Neural cell (in vitro differentiated cells): ENCODE measurements around the gene CCDC9. TPM values are rescaled to one million over a fixed set of nuclear protein-coding genes. Genes with fewer than 3 reads are reported as not detected.

ENCODE experiments used
- H2AFZ ChIP-seq: fragments of 200-600, 300-800 bp; sonication (generic), shearing (Covaris generic); 2 replicates; pipeline ENCODE4 v1.6.0; 2014; ENCODE audit warnings: low read depth, mild to moderate bottlenecking, antibody characterized with exemption, low read length, moderate library complexity
- H3F3A ChIP-seq: fragments of 200-600 bp; shearing (Covaris generic); 2 replicates; pipeline ENCODE4 v1.6.1; 2016; ENCODE audit warnings: mild to moderate bottlenecking, moderate library complexity, mixed read lengths, antibody characterized with exemption, low read length; ENCODE audit not compliant: insufficient read depth, poor library complexity, severe bottlenecking
- H3K27ac ChIP-seq: fragments of 200-600, 300-800 bp; sonication (generic), shearing (Covaris generic); 2 replicates; pipeline ENCODE4 v1.5.1; 2014; ENCODE audit warnings: mild to moderate bottlenecking, low read length, moderate library complexity
- H3K27me3 ChIP-seq: fragments of 300-800, 200-600 bp; sonication (generic), shearing (Covaris generic); 2 replicates; pipeline ENCODE4 v1.6.0; 2014; ENCODE audit warnings: mild to moderate bottlenecking, low read depth, low read length, moderate library complexity; ENCODE audit not compliant: insufficient read depth
- H3K36me3 ChIP-seq: fragments of 300-800, 200-600 bp; sonication (generic), shearing (Covaris generic); 2 replicates; pipeline ENCODE4 v1.5.1; 2014; ENCODE audit warnings: mild to moderate bottlenecking, antibody characterized with exemption, low read length, moderate library complexity; ENCODE audit not compliant: insufficient read depth
- H3K4me2 ChIP-seq: fragments of 300-800, 200-600 bp; sonication (generic), shearing (Covaris generic); 2 replicates; pipeline ENCODE4 v1.6.0; 2014; ENCODE audit warnings: mild to moderate bottlenecking, low read length
- H3K4me3 ChIP-seq: fragments of 300-800, 200-600 bp; sonication (generic), shearing (Covaris generic); 2 replicates; pipeline ENCODE4 v1.5.1; 2014; ENCODE audit warnings: mild to moderate bottlenecking, low read length, moderate library complexity
- H3K79me2 ChIP-seq: fragments of 200-600 bp; shearing (Covaris generic); replicated peaks from 2 replicates; pipeline ENCODE4 v1.6.0; 2014; ENCODE audit warnings: mild to moderate bottlenecking, low read length, moderate library complexity; ENCODE audit not compliant: insufficient read depth
- H3K9ac ChIP-seq: fragments of 300-800, 200-600 bp; sonication (generic), shearing (Covaris generic); 2 replicates; pipeline ENCODE4 v1.6.1; 2016; ENCODE audit warnings: mild to moderate bottlenecking, low read length, mixed read lengths
- H3K9me2 ChIP-seq: fragments of 200-600 bp; shearing (Covaris generic); 2 replicates; pipeline ENCODE4 v1.6.1; 2016; ENCODE audit warnings: mild to moderate bottlenecking, low read length, mixed read lengths; ENCODE audit not compliant: insufficient read depth
- H3K9me3 ChIP-seq: fragments of 200-600, 300-800 bp; sonication (generic), shearing (Covaris generic); 2 replicates; pipeline ENCODE4 v1.6.1; 2016; ENCODE audit warnings: mild to moderate bottlenecking, mixed run types, low read length, moderate library complexity, mixed read lengths
- H4K20me1 ChIP-seq: fragments of 200-600 bp; shearing (Covaris generic); 2 replicates; pipeline ENCODE4 v1.6.1; 2016; ENCODE audit warnings: mild to moderate bottlenecking, mixed run types; ENCODE audit not compliant: insufficient read depth
- EP300 ChIP-seq: fragments of 450-650 bp; conservative IDR thresholded peaks from 2 replicates; pipeline ENCODE4 v1.6.1; 2014; ENCODE audit warnings: antibody characterized with exemption, mild to moderate bottlenecking, moderate library complexity; ENCODE audit not compliant: poor library complexity, severe bottlenecking
- EZH2 ChIP-seq: fragments of 200-600, 300-800 bp; shearing (Covaris generic), sonication (generic); IDR thresholded peaks from 2 replicates; pipeline ENCODE4 v1.6.1; 2014; ENCODE audit warnings: antibody characterized with exemption, low read length, borderline replicate concordance, mild to moderate bottlenecking; ENCODE audit not compliant: insufficient read depth, poor library complexity, severe bottlenecking
- MXI1 ChIP-seq: fragments of 450-650 bp; conservative IDR thresholded peaks from 2 replicates; pipeline ENCODE4 v1.6.1; 2014; ENCODE audit warnings: antibody characterized with exemption, mild to moderate bottlenecking; ENCODE audit not compliant: poor library complexity, severe bottlenecking
- POLR2AphosphoS5 ChIP-seq: IDR thresholded peaks from 2 replicates; pipeline ENCODE4 v1.6.1; 2012
- RAD21 ChIP-seq: fragments of 450-650 bp; conservative IDR thresholded peaks from 2 replicates; pipeline ENCODE4 v1.6.1; 2014; ENCODE audit warnings: antibody characterized with exemption, mild to moderate bottlenecking, moderate library complexity
- SMC3 ChIP-seq: fragments of 450-650 bp; conservative IDR thresholded peaks from 2 replicates; pipeline ENCODE4 v1.6.1; 2014; ENCODE audit warnings: antibody characterized with exemption, mild to moderate bottlenecking, moderate library complexity; ENCODE audit not compliant: poor library complexity
- TAF1 ChIP-seq: IDR thresholded peaks from 2 replicates; pipeline ENCODE4 v1.6.1; 2012; ENCODE audit warnings: low read depth
- polyA plus RNA-seq: library from polyadenylated mRNA; depleted of rRNA; stranded (reverse); fragments of >200 nt; gene quantifications from 2 replicates; pipeline ENCODE4 v1.2.3, GENCODE V29; 2014
- TF ChIP-seq, protein P1 (sequence below): IDR thresholded peaks from 2 replicates; pipeline ENCODE4 v1.6.1; 2012; ENCODE audit warnings: borderline replicate concordance
- TF ChIP-seq, protein P2 (sequence below): fragments of 450-650 bp; IDR thresholded peaks from 2 replicates; pipeline ENCODE4 v1.5.1; 2014; ENCODE audit warnings: antibody characterized with exemption, mild to moderate bottlenecking, moderate library complexity; ENCODE audit not compliant: poor library complexity, severe bottlenecking

The CCDC9 gene
- polyA plus RNA-seq, 1 donor from 2014 or later: 2.1 TPM

DNA sequence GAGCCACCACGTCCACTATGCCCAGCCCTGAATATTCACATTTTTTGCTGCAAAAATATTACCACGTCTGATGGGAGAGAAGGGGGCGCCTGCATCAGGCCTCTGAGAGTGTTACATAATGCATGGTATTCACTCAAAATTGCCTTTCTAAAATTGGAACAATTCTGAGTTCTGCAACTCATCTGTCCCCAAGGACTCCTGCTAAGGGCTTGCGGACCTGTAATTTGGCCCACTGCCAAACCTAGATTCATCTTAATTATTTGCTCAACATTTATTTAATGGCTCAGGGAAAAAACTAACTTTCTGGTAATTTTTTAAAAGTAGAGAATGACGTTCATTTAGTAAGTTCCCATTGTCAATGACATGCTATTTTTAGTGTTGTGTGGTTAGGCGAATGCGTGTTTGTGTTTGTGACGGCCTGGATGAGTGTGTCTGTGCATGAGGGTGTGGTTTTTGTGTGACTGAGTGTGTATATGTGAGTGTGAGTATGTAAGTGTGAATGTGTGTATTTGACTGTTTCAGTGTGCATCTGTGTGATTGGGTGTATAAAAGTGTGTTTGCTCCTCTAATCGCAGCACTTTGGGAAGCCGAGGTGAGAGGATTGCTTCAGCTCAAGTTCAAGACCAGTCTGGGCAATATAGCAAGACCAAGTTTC lies 27.2 kb downstream of the CCDC9 start:
- Histone ChIP-seq H3K9ac (no peak overlapping the region), H3K9me2 (no peaks in the 10 kb centered on the region), H3K9me3 (no peaks in the 10 kb centered on the region), H3K4me3 (no peak overlapping the region), H3K27ac (no peak overlapping the region), H2AFZ (no peak overlapping the region), H3K79me2 (no peaks in the 10 kb centered on the region), H3K4me2 (no peak overlapping the region), H4K20me1 (no peaks in the 10 kb centered on the region), H3K36me3 (no peaks in the 10 kb centered on the region), H3F3A (no peaks in the 10 kb centered on the region), H3K27me3 (no peaks in the 10 kb centered on the region)
- TF ChIP-seq TAF1: no peak
- TF ChIP-seq SMC3: no peak
- TF ChIP-seq, protein P1, sequence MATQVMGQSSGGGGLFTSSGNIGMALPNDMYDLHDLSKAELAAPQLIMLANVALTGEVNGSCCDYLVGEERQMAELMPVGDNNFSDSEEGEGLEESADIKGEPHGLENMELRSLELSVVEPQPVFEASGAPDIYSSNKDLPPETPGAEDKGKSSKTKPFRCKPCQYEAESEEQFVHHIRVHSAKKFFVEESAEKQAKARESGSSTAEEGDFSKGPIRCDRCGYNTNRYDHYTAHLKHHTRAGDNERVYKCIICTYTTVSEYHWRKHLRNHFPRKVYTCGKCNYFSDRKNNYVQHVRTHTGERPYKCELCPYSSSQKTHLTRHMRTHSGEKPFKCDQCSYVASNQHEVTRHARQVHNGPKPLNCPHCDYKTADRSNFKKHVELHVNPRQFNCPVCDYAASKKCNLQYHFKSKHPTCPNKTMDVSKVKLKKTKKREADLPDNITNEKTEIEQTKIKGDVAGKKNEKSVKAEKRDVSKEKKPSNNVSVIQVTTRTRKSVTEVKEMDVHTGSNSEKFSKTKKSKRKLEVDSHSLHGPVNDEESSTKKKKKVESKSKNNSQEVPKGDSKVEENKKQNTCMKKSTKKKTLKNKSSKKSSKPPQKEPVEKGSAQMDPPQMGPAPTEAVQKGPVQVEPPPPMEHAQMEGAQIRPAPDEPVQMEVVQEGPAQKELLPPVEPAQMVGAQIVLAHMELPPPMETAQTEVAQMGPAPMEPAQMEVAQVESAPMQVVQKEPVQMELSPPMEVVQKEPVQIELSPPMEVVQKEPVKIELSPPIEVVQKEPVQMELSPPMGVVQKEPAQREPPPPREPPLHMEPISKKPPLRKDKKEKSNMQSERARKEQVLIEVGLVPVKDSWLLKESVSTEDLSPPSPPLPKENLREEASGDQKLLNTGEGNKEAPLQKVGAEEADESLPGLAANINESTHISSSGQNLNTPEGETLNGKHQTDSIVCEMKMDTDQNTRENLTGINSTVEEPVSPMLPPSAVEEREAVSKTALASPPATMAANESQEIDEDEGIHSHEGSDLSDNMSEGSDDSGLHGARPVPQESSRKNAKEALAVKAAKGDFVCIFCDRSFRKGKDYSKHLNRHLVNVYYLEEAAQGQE: no peak
- no peak for TF ChIP-seq EZH2
- TF ChIP-seq MXI1: no peak
- TF ChIP-seq, protein P2, sequence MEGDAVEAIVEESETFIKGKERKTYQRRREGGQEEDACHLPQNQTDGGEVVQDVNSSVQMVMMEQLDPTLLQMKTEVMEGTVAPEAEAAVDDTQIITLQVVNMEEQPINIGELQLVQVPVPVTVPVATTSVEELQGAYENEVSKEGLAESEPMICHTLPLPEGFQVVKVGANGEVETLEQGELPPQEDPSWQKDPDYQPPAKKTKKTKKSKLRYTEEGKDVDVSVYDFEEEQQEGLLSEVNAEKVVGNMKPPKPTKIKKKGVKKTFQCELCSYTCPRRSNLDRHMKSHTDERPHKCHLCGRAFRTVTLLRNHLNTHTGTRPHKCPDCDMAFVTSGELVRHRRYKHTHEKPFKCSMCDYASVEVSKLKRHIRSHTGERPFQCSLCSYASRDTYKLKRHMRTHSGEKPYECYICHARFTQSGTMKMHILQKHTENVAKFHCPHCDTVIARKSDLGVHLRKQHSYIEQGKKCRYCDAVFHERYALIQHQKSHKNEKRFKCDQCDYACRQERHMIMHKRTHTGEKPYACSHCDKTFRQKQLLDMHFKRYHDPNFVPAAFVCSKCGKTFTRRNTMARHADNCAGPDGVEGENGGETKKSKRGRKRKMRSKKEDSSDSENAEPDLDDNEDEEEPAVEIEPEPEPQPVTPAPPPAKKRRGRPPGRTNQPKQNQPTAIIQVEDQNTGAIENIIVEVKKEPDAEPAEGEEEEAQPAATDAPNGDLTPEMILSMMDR: no peak
- TF ChIP-seq POLR2AphosphoS5: no peak
- no peak for TF ChIP-seq RAD21
- no peak for TF ChIP-seq EP300

DNA sequence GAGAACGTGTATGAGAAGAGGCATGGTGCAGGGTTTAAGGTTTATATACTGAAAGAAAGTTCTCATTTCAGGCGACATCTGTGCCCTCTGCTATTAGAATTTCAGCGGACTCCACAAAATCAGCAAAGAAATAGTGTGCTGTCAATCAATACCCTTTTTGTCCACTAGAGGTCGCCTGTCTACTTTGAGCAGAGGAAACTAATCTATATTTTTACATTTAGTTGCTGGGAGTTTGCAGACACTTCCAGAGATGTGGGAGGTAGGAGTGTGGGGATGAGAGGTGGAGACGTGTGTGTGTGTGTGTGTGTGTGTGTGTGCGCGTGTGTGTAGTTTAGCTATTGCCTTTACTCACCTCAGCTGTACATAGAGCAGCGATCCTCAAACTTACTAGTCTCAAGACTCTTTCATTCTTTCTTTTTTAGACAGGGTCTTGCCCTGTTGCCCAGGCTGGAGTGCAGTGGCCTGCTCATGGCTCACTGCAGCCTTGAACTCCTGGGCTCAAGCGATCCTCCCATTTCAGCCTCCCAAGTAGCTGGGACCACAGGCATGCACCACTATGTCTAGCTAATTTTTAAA lies 28.1 kb downstream of the CCDC9 start:
- no peaks in the 10 kb centered on the region for H4K20me1 ChIP-seq
- H3K27ac ChIP-seq: no peak overlapping the region
- no peaks in the 10 kb centered on the region for H3K9me2 ChIP-seq
- no peaks in the 10 kb centered on the region for H3K9me3 ChIP-seq
- no peak overlapping the region for H3K4me3 ChIP-seq
- no peak overlapping the region for H3K4me2 ChIP-seq
- H3F3A ChIP-seq: no peaks in the 10 kb centered on the region
- H3K79me2 ChIP-seq: no peaks in the 10 kb centered on the region
- H3K27me3 ChIP-seq: no peaks in the 10 kb centered on the region
- no peaks in the 10 kb centered on the region for H3K36me3 ChIP-seq
- TF ChIP-seq SMC3 (peak; percentile 80), EZH2 (no peak), RAD21 (peak; percentile 72)
- TF ChIP-seq, protein P2: peak; percentile 90
- no peak overlapping the region for H3K9ac ChIP-seq
- H2AFZ ChIP-seq: no peak overlapping the region
